T47D (cell line): ENCODE data around the gene KCNMB3.
"Not testable (repeated sequence)": the region's sequence is repeated elsewhere in the genome, so short reads cannot be mapped to it uniquely, and the experiment has no call there.

Source experiments
- DNase-seq, 2 experiments: peaks; one replicate each; pipeline versions ENCODE4 v3.0.0 to v3.0.0-alpha.2; 2011 to 2012; ENCODE audit warnings: low read depth in 1 of 2, low spot score in 1 of 2
- JUND ChIP-seq: IDR thresholded peaks from 2 replicates; pipeline ENCODE4 v1.6.1; 2012; ENCODE audit warnings: low read depth
- in situ Hi-C: cut with HindIII; loops from 2 replicates; pipeline ENCODE4 v1.10.0; 2016; ENCODE audit warnings: low sequenced_read_pairs, low pct_unique_long_range_greater_than_20kb

Gene KCNMB3

GRCh38 chr3:179223548-179223947 is 27.4 kb downstream of the KCNMB3 start:
- in situ Hi-C loops: no loop called here
- DNase-seq: no peak
- TF ChIP-seq JUND: no peak

DNA sequence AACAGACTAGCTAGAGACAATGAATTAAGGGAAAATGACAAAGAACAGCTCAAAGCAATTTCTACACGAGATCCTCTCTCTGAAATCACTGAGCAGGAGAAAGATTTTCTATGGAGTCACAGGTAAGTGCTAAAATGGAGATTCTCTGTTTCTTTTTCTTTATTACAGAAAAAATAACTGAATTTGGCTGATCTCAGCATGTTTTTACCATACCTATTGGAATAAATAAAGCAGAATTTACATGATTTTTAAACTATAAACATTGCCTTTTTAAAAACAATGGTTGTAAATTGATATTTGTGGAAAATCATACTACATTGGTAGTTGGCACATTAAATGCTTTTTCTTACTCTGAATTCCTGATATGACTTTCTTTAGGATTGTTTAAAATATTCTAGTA is 32.7 kb downstream of the KCNMB3 start:
- in situ Hi-C loops, DNase-seq: not testable (repeated sequence)

DNA sequence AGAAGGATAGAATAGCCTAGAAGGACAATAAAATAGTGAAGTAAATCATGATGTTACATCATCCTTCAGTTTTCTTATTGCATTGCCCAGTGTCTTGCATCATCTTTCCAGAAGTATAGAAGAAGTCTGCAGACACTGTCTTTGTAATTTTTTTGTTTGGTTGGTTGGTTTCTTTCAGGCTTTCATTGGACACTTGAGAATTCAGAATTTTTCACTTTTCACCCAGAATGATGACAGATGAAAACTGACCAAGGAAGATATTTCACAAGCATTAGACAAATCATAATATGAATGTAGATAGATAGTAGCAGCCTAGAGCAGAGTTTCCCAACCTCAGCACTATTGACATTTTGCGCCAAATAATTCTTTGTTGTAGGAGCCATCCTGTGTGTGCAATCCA is 35.4 kb downstream of the KCNMB3 start:
- not testable (repeated sequence) for DNase-seq

GRCh38 chr3:179200790-179201189 is 50.1 kb downstream of the KCNMB3 start:
- in situ Hi-C loops: no loop called here

More for the DNA sequence above, 35.4 kb downstream of the KCNMB3 start:
- in situ Hi-C loops: not testable (repeated sequence)

GRCh38 chr3:179196700-179197099 is 54.2 kb downstream of the KCNMB3 start:
- in situ Hi-C loops: no loop called here
- TF ChIP-seq JUND: no peak
- DNase-seq: no peak

More at GRCh38 chr3:179200790-179201189, 50.1 kb downstream of the KCNMB3 start:
- no peak for DNase-seq
- TF ChIP-seq JUND: no peak

DNA sequence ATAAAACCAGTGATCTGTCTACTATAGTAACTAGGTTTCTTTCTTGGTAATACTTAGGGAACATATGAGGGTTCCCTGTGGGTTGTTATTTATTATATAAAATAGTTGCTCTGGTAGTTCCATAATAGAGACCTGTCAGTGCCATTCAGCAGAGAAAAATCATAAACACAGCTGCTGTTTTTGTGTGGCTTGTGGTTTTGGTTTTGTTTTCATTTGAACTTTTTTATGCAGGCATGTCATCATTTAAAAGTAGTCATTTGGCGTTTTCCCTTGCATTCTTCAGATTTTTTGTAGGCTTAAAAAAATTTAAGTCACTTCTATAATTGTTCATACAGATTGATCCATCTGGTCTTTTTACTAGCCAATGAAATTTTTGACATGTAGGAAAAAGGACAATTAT is 54.8 kb downstream of the KCNMB3 start:
- in situ Hi-C loops: no loop called here
- no peak for TF ChIP-seq JUND
- no peak for DNase-seq

- in situ Hi-C loops: no loop called here
- no peak for TF ChIP-seq JUND
- no peak for DNase-seq
These were observed 56.0 kb downstream of the KCNMB3 start for GRCh38 chr3:179194931-179195330.
